H9 (cell line): Measurements from ENCODE around the gene PEMT. TPM values are rescaled to one million over a fixed set of nuclear protein-coding genes. Genes with fewer than 3 reads are reported as not detected.

Experiments
- DNase-seq: peaks from one replicate; pipeline ENCODE4 v3.0.0-alpha.2; 2017
- H2AFZ ChIP-seq: one replicate; pipeline ENCODE4 v1.6.1; 2013; ENCODE audit warnings: mild to moderate bottlenecking, low read length, control low read depth, moderate library complexity
- H2AK5ac ChIP-seq: 2 replicates; pipeline ENCODE4 v1.6.1; 2013; ENCODE audit warnings: low read length, control low read depth, mixed read lengths; ENCODE audit not compliant: insufficient read length
- H2BK120ac ChIP-seq: one replicate; pipeline ENCODE4 v1.6.1; 2013; ENCODE audit warnings: low read depth, mild to moderate bottlenecking, low read length, control low read depth, inconsistent platforms; ENCODE audit not compliant: poor library complexity, severe bottlenecking
- H2BK12ac ChIP-seq: 2 replicates; pipeline ENCODE4 v1.6.1; 2013; ENCODE audit warnings: low read length, control low read depth, mixed read lengths, low read depth; ENCODE audit not compliant: insufficient read length
- H2BK15ac ChIP-seq: 2 replicates; pipeline ENCODE4 v1.6.1; 2013; ENCODE audit warnings: low read depth, low read length, control low read depth
- H2BK20ac ChIP-seq: one replicate; pipeline ENCODE4 v1.6.1; 2013; ENCODE audit warnings: low read depth, mild to moderate bottlenecking, low read length, control low read depth, inconsistent platforms; ENCODE audit not compliant: poor library complexity, severe bottlenecking
- H2BK5ac ChIP-seq: 2 replicates; pipeline ENCODE4 v1.6.1; 2013; ENCODE audit warnings: low read length, control low read depth, mixed read lengths; ENCODE audit not compliant: insufficient read length
- H3K14ac ChIP-seq: 2 replicates; pipeline ENCODE4 v1.6.1; 2013; ENCODE audit warnings: low read length, control low read depth; ENCODE audit not compliant: insufficient read depth
- H3K18ac ChIP-seq: 2 replicates; pipeline ENCODE4 v1.6.1; 2013; ENCODE audit warnings: low read depth, mild to moderate bottlenecking, mixed read lengths, low read length, control low read depth; ENCODE audit not compliant: insufficient read length
- H3K23ac ChIP-seq: 2 replicates; pipeline ENCODE4 v1.6.1; 2013; ENCODE audit warnings: low read length, control low read depth, mixed read lengths, low read depth; ENCODE audit not compliant: insufficient read length
- H3K23me2 ChIP-seq: 2 replicates; pipeline ENCODE4 v1.6.1; 2013; ENCODE audit warnings: low read depth, mild to moderate bottlenecking, mixed read lengths, low read length, control low read depth; ENCODE audit not compliant: insufficient read length, poor library complexity, severe bottlenecking
- H3K27ac ChIP-seq: 2 replicates; pipeline ENCODE4 v1.5.1; 2013; ENCODE audit warnings: low read length, control low read depth, mixed read lengths, low read depth; ENCODE audit not compliant: insufficient read length
- H3K27me3 ChIP-seq: 2 replicates; pipeline ENCODE4 v1.6.1; 2013; ENCODE audit warnings: low read length, control low read depth, inconsistent platforms; ENCODE audit not compliant: insufficient read depth
- H3K4ac ChIP-seq: 2 replicates; pipeline ENCODE4 v1.6.1; 2013; ENCODE audit warnings: low read depth, mild to moderate bottlenecking, control low read depth, inconsistent platforms, low read length, moderate library complexity
- H3K4me1 ChIP-seq: 2 replicates; pipeline ENCODE4 v1.6.1; 2013; ENCODE audit warnings: low read length, control low read depth, inconsistent platforms; ENCODE audit not compliant: insufficient read depth
- H3K4me2 ChIP-seq: 2 replicates; pipeline ENCODE4 v1.6.1; 2013; ENCODE audit warnings: low read length, control low read depth, mixed read lengths; ENCODE audit not compliant: insufficient read length, insufficient read depth
- H3K56ac ChIP-seq: 2 replicates; pipeline ENCODE4 v1.6.1; 2013; ENCODE audit warnings: low read depth, mild to moderate bottlenecking, mixed read lengths, low read length, control low read depth; ENCODE audit not compliant: insufficient read length
- H3K79me1 ChIP-seq: 2 replicates; pipeline ENCODE4 v1.6.1; 2013; ENCODE audit warnings: low read depth, mild to moderate bottlenecking, moderate library complexity, low read length, control low read depth, inconsistent platforms; ENCODE audit not compliant: insufficient read depth, poor library complexity, severe bottlenecking
- H3K79me2 ChIP-seq: 2 replicates; pipeline ENCODE4 v1.6.1; 2013; ENCODE audit warnings: low read length, control low read depth, inconsistent platforms; ENCODE audit not compliant: insufficient read depth
- H3K9ac ChIP-seq: 2 replicates; pipeline ENCODE4 v1.6.1; 2013; ENCODE audit warnings: low read length, control low read depth, mixed read lengths; ENCODE audit not compliant: insufficient read length; ENCODE audit errors: extremely low read depth
- H3K9me3 ChIP-seq: one replicate; pipeline ENCODE4 v1.6.1; 2013; ENCODE audit warnings: low read depth, low read length, inconsistent platforms; ENCODE audit not compliant: control insufficient read depth
- H3T11ph ChIP-seq: one replicate; pipeline ENCODE4 v1.6.1; 2013; ENCODE audit warnings: mild to moderate bottlenecking, low read length, control low read depth, inconsistent platforms
- H4K20me1 ChIP-seq: one replicate; pipeline ENCODE4 v1.6.1; 2013; ENCODE audit not compliant: control insufficient read depth, insufficient read length, insufficient read depth
- H4K5ac ChIP-seq: 2 replicates; pipeline ENCODE4 v1.6.1; 2013; ENCODE audit warnings: low read depth, mild to moderate bottlenecking, mixed read lengths, low read length, control low read depth; ENCODE audit not compliant: insufficient read length
- H4K8ac ChIP-seq: replicated peaks from 2 replicates; pipeline ENCODE4 v1.6.1; 2013; ENCODE audit warnings: low read length, control low read depth, mixed read lengths, low read depth; ENCODE audit not compliant: insufficient read length
- H4K91ac ChIP-seq: 2 replicates; pipeline ENCODE4 v1.6.1; 2013; ENCODE audit warnings: low read depth, mild to moderate bottlenecking, moderate library complexity, mixed read lengths, low read length, control low read depth; ENCODE audit not compliant: insufficient read length
- H3K27ac Mint-ChIP-seq, 3 experiments: 2 replicates in 2 of 3; 3 replicates in 1 of 3; pipeline ENCODE4 v1.8.0; 2020 to 2021; ENCODE audit warnings: mixed read lengths in 3 of 3, mild to moderate bottlenecking in 1 of 3, moderate library complexity in 1 of 3
- H3K27me3 Mint-ChIP-seq: 2 replicates; pipeline ENCODE4 v1.8.0; 2021; ENCODE audit warnings: low read depth, mild to moderate bottlenecking, moderate library complexity, mixed read lengths
- H3K36me3 Mint-ChIP-seq, 3 experiments: 2 replicates in 2 of 3; 3 replicates in 1 of 3; pipeline ENCODE4 v1.8.0; 2020 to 2021; ENCODE audit warnings: low read depth in 3 of 3, mixed read lengths in 3 of 3; ENCODE audit not compliant: insufficient read depth in 1 of 3
- H3K4me1 Mint-ChIP-seq, 2 experiments: 2 replicates each; pipeline ENCODE4 v1.8.0; 2020; ENCODE audit warnings: mixed read lengths in 2 of 2
- H3K4me3 Mint-ChIP-seq, 2 experiments: 2 replicates in 1 of 2; 3 replicates in 1 of 2; pipeline ENCODE4 v1.8.0; 2020 to 2021; ENCODE audit warnings: mild to moderate bottlenecking in 2 of 2, mixed read lengths in 2 of 2, moderate library complexity in 1 of 2
- H3K9me3 Mint-ChIP-seq, 2 experiments: 2 replicates in 1 of 2; 3 replicates in 1 of 2; pipeline ENCODE4 v1.8.0; 2020; ENCODE audit warnings: mild to moderate bottlenecking in 2 of 2, mixed read lengths in 2 of 2, moderate library complexity in 1 of 2
- WGBS: extraction: QIAGEN DNeasy Blood & Tissue Kit; methylation state at CpG from one replicate; pipeline ENCODE4 v1.1.7; 2013; ENCODE audit warnings: missing lambda C conversion rate, low lambda C conversion rate, mixed read lengths; ENCODE audit not compliant: insufficient read length; ENCODE audit errors: extremely low coverage; 5-methylcytosine and 5-hydroxymethylcytosine counted together
- total RNA-seq: library from RNA; stranded (reverse); gene quantifications from 2 replicates; pipeline ENCODE4 v1.2.1, GENCODE V29; 2021
- TF ChIP-seq, protein P1 (sequence below): fragments of 200-600 bp; sonication (generic); conservative IDR thresholded peaks from 3 replicates; pipeline ENCODE4 v1.8.0; 2021; ENCODE audit warnings: antibody characterized with exemption, mild to moderate bottlenecking

Gene PEMT
- total RNA-seq, 1 experiment from 2014 or later: 63.2 TPM

DNA sequence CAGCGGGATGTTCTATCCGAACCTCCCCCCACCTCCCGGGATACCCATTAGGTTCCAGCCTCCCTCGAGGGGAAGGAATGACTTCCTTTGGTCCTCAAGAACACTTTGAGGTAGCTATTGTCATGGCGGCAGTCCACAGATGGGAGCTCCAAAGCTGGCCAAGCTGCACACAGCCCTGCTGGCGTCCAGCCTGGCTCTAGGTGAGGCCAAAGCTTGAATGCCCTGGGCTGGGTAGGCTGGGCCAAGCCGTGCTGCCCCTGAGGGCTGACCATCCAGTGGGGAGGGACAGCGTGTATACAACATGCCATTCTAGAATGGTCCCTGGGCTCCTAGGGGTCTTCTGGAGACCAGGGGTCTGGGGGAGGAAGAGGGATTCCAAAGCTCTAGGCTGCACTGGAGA is 43.5 kb downstream of the PEMT start:
- Histone ChIP-seq H3K9ac (no peak overlapping the region), H4K5ac (no peak overlapping the region), H3K9me3 (no peaks in the 10 kb centered on the region), H3T11ph (no peak overlapping the region), H4K91ac (no peak overlapping the region), H3K56ac (no peak overlapping the region), H2BK20ac (no peak overlapping the region), H2AFZ (no peak overlapping the region), H3K79me2 (no peaks in the 10 kb centered on the region), H4K8ac (no peak overlapping the region), H3K27ac (no peak overlapping the region), H3K27me3 (no peaks in the 10 kb centered on the region), H4K20me1 (no peaks in the 10 kb centered on the region), H2AK5ac (no peak overlapping the region), H2BK15ac (no peak overlapping the region), H2BK120ac (no peak overlapping the region), H3K23ac (no peak overlapping the region), H3K18ac (no peak overlapping the region), H3K4me1 (no peaks in the 10 kb centered on the region), H3K23me2 (no peaks in the 10 kb centered on the region), H2BK5ac (no peak overlapping the region), H3K79me1 (no peaks in the 10 kb centered on the region), H2BK12ac (no peak overlapping the region), H3K4ac (no peak overlapping the region), H3K14ac (no peak overlapping the region), H3K4me2 (no peak overlapping the region)
- TF ChIP-seq, protein P1, sequence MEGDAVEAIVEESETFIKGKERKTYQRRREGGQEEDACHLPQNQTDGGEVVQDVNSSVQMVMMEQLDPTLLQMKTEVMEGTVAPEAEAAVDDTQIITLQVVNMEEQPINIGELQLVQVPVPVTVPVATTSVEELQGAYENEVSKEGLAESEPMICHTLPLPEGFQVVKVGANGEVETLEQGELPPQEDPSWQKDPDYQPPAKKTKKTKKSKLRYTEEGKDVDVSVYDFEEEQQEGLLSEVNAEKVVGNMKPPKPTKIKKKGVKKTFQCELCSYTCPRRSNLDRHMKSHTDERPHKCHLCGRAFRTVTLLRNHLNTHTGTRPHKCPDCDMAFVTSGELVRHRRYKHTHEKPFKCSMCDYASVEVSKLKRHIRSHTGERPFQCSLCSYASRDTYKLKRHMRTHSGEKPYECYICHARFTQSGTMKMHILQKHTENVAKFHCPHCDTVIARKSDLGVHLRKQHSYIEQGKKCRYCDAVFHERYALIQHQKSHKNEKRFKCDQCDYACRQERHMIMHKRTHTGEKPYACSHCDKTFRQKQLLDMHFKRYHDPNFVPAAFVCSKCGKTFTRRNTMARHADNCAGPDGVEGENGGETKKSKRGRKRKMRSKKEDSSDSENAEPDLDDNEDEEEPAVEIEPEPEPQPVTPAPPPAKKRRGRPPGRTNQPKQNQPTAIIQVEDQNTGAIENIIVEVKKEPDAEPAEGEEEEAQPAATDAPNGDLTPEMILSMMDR: no peak
- no peak overlapping the region for H3K27ac Mint-ChIP-seq
- DNase-seq: no peak
- WGBS: no CpG with 5 or more reads among the region's 8 CpGs
- H3K4me1 Mint-ChIP-seq: peaks cover 8 to 12% of the 10 kb centered on the region in 2 experiments; a peak in 3 of 4 replicates
- no peaks in the 10 kb centered on the region for H3K27me3 Mint-ChIP-seq
- H3K36me3 Mint-ChIP-seq: no peaks in the 10 kb centered on the region; a peak in 1 of 7 replicates
- H3K4me3 Mint-ChIP-seq: no peak overlapping the region
- H3K9me3 Mint-ChIP-seq: no peaks in the 10 kb centered on the region
